Fibroblast of lung (primary cell): Measurements from ENCODE around the gene PIM2.

Experiments
- CTCF ChIP-seq, 2 donors: IDR thresholded peaks in 1 of 2; conservative IDR thresholded peaks in 1 of 2; 1 replicate in 1 of 2; 2 replicates in 1 of 2; pipeline ENCODE4 v1.5.1; 2011 to 2012; ENCODE audit warnings: low read length in 2 of 2, control low read depth in 1 of 2, inconsistent platforms in 1 of 2, low read depth in 1 of 2, mild to moderate bottlenecking in 1 of 2
- EZH2 ChIP-seq: IDR thresholded peaks from 2 replicates; pipeline ENCODE4 v1.5.1; 2012; ENCODE audit warnings: low read length, control low read depth, mild to moderate bottlenecking; ENCODE audit errors: missing control alignments

- TF ChIP-seq CTCF (conservative IDR thresholded peaks at IDR 0.05 in 1 of 2, IDR thresholded peaks at IDR 0.05 in 1 of 2; ENCODE audit: low read depth in 1 of 2, low read length in 2 of 2), result no peak
- no peak for TF ChIP-seq EZH2
Observed at GRCh38 chrX:48902135-48902534, 16.7 kb downstream of the PIM2 start.
